GOT3 (cell line): ENCODE data around the gene TMEM145.
"Not testable (repeated sequence)": the region's sequence is repeated elsewhere in the genome, so short reads cannot be mapped to it uniquely, and the experiment has no call there.

Source experiments
- DNase-seq: peaks from one replicate; lab custom pipeline; 2025; ENCODE audit warnings: mixed read lengths; lab: John Stamatoyannopoulos, UW

TMEM145 gene

DNA sequence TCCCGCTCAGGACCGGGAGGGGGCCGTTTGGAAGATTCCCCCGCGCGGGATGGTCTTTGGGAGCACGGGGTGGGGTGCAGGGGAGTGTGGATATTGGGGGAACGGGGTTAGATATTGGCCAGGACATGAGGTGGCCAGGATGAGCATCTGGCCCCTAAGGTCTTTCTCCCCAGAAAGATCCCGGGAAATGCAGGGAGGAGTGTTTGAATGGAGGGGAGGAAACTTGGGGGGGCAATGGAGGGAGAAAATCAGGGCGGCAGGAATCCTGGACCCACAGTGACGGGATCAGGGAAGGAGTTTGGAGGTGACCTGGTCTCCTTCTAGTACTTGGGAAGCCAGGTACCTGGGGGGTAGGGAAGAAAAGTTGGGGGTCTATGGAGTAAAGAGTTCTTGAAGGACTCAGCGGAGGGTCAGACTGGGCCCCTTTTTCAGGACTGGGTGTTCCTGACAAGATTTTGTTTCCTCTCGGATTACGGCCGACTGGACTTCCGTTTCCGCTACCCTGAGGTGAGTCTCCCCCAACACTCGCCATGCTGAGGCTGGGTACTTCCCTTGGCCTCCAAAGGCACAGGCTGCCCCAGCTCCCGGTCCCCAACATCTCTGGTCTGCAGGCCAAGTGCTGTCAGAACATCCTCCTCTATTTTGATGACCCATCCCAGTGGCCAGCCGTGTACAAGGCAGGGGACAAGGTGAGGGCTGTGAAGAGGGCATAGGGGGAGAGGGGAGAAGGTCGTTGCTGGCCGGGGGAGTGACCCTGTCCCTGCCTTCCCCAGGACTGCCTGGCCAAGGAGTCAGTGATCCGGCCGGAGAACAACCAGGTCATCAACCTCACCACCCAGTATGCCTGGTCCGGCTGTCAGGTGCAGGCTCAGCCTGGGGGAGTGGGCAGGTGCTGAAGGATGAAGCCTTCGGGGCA lies 989 bp downstream of the TMEM145 start:
- no peak for DNase-seq

DNA sequence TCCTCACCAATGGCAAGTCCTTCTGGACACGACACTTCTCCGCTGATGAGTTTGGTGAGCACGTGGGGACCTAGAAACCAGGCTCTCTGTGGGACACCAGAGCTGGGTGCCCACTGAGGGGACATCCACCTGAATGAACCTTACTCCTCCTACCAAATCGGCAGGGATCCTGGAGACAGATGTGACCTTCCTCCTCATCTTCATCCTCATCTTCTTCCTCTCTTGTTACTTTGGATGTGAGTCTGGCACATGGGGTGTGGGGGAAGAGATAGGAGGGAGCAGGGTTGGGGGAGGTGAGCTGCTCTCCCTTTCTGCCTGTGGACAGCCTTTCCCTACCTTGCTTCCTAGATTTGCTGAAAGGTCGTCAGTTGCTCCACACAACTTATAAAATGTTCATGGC lies 1.9 kb downstream of the TMEM145 start:
- no peak for DNase-seq

DNA sequence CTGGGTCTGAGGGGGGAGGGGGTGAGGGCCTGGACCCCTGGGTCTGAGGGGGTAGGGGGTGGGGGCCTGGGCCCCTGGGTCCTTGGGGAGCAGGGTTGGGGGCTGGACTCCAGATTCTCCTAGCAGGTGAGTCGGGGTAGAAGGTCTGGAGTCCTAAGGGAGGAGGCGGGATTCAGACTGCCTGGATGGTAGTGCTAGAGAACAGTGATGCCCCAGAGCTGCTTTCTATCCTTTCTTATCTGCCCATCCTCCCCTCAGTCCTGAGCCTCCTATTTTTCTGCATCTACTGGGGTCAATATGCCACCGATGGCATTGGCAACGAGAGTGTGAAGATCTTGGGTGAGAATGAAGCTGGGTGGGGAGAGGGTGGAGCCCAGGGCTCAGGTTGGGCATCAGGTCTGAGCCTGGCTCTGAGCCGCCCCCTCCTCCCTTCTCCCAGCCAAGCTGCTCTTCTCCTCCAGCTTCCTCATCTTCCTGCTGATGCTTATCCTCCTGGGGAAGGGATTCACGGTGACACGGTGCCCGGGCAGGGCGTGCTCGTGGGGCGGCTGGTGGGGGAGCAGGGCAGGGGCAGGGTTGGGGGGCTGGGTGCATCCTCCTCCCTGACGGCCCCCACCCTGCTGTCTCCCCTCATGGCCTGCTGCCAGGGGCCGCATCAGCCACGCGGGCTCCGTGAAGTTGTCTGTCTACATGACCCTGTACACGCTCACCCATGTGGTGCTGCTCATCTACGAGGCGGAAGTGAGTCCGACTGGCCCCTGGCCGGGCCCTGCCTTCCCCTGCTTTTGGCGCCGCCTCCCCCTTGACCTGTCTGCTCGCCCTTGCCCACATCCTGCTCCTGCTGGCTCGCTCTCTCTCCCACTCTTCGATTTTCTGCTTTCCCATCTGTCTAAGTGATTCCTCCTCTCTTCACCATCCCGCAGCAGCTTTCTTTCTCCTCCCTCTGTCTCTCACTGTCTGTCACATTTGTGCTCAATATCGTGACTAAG lies 3.4 kb downstream of the TMEM145 start:
- DNase-seq, result no peak

DNA sequence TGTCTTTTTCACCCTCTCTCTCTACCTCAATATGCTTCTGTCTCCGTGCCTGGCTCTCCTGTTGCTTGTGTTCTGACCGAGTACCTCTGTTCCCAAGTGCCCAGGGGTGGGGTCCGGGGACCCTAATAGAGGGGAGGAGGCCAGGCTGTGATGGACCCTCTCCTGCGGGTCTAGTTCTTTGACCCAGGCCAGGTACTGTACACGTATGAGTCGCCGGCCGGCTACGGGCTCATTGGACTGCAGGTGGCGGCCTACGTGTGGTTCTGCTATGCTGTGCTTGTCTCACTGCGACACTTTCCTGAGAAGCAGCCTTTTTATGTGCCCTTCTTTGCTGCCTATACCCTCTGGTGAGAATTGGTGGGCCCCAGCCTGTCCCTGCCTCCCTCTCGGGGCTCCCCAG lies 4.4 kb downstream of the TMEM145 start:
- DNase-seq, result no peak

DNA sequence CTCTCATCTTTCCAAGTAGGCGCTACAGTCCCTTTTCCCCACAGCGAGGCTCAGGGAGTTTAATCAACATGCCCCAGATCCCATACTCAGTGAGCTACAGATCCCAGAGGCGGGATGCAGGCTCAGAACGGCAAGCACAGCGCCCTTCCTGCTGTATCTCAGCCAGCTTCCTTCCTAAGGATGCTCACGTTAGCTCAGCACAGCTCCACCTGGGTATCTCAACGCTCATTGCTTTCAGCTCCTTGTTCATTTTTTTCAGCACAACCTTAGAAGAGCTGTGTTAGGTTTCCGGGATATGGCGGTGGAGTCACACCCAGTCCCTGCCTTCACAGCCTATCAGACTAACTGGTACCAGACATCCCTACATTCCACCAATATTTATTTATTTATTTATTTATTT lies 9.2 kb downstream of the TMEM145 start:
- no peak for DNase-seq

DNA sequence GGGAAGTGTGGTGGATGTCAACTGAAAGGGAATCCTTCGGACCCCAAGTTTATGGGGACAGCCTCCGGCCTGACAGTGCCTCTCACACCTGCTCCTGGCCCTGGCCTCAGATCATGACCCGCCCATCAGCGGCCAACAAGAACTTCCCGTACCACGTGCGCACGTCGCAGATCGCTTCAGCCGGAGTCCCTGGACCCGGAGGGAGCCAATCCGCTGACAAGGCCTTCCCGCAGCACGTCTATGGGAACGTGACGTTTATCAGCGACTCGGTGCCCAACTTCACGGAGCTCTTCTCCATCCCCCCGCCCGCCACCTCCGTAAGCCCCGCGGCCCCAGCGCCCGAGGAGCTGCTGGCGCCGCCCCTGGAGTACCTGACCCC lies 10.4 kb downstream of the TMEM145 start:
- DNase-seq, result no peak

DNA sequence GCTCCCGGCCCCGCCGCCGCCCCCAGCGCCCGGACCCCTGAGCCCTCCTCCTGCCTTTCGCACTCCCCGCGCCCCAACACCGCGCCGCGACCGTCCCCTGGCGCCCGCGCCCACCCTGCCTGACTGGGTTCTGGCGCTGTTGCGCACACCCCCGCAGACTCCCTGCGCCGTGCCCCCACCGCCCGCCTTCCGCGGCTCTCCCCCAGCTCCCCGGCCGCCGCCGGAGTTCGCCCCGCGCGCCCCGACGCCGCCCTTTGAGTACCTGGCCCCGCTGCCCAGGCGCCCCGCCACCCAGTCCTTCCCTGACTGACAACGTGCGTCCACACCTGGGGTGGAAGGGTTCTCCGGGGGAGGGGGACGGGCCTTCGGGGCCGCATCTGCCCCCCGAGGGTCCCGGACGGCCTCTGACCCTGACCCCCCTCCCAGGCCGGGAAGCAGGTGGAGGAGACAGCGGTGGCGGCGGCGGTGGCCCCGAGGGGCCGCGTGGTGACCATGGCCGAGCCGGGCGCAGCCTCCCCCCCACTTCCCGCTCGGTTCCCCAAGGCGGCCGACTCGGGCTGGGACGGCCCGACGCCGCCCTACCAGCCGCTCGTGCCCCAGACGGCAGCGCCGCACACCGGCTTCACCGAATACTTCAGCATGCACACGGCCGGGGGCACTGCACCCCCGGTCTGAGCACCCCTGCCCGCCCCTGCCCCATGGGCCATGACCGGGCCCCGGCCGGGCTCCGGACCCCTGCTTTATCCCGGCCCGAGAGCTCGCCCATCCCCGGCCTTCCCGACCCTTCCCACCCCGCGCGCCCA lies 10.9 kb downstream of the TMEM145 start:
- DNase-seq, result no peak

DNA sequence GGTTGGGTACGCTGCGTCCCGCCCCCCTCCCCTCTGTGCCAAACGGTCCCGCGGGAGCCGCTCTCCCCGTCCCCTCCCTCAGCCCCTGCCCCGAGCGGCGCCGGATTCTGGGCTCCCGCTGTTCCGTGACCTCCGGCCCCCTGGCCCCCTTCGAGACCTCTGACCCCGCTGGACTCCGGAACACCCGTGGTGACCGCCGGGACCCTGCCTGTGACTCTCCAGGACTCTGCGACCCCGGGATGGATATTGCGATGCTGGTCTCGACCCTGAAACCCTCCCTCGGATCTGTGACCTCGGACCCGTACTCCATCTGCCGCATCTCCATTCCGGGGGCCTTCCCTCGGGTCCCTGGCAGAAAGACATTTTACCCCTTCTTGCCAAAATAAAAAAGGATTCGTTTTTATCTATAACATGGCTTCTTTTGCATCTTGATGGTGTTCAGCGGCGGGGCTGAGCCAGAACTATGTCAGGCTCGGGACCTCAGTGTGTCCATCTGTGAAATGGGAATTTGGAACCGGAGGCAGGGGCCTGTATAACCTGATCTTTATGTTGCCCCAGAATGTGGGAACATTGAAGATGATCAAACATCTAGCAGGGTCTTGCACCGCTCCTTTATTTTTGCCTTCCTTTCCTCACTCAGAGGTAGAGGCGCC lies 11.7 kb downstream of the TMEM145 start:
- DNase-seq, result no peak

DNA sequence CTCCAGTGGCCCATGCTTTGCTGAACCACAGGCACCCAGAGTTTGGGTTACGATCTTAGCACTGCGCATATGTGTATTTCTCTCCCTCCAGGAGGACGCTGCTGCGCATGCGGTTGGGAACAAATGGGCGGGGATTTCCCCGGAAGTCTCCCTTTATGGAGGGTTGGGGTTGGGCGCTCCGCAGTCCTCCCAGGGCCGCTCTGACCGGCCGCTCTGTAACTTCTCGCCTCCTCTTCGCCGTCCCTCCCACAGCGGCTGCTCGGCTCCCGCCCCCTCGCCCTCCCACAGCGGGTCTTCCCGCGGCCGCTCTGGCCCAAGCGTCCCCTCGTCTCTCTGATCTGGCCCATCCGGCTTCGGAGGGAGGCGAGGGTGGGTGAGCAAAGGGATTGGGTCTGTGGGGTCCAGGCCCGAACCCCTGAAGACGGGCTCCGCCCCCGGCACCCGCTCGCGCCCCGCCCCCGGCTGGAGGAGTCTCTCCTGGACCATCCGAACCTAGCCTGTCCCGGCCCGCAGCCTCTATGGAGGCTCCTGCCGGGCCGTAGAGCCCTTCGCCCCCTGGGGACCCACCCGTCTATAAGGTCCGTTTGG lies 12.3 kb downstream of the TMEM145 start, which contains the start of gene MEGF8:
TSS of gene MEGF8 (plus strand) at position 328 of the 588 bp plus-strand sequence. CDS start 609 bp downstream, outside the sequence.
- DNase-seq, result peak; percentile 90

DNA sequence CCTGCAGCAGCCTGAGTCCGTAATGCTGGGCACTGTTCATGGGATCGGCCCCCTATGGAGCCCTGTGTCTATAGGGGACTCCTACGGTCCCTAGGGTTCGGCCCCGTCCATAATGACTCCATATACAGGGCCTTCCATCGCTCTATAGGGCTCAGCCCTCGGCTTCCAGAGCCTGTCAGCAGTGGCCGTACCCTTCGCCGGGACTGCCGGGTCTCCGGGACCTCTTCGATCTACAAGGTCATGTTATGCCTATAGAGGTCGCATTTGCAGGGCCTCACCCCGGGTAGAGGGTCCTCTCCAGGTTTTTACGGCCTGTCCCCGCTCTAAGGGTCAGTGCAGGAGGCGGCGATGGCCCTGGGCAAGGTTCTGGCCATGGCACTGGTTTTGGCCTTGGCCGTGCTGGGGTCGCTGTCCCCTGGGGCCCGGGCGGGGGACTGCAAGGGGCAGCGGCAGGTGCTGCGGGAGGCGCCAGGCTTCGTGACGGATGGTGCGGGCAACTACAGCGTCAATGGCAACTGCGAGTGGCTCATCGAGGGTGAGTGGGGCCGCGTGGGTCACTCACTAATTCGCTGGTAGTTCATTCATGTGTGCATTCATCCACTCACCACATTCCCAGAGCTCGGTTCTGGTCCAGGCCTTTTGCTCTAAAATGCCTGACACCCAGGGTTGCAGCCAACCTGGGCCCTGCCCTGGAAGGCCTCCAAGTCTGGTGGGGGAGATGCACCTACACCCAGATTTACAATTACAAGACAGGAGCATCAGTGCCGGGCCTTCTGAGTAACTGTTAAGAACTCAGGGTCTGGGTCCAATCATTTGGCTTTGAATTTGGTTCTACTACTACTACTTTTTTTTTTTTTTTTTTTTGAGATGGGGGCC lies 13.0 kb downstream of the TMEM145 start:
- no peak for DNase-seq

DNA sequence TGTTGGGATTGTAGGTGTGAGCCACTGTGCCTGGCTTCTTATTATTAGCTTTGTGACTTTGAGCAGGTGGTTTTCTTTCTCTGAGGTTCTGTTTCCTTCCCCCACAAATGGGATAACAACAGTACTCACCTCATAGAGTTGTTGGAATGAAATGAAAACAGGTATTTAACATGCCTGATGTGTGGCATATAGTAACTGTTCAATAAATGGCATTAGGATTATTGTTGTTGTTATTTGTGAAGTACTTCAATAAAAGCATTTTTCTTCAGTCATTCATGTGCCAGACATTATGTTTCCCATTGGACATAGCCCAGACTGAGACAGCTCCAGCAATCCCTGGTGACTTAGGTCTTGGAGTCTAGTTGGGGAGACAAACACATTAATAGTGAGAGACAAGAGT lies 13.9 kb downstream of the TMEM145 start:
- no peak for DNase-seq

GRCh38 chr19:42327381-42327780 lies 14.3 kb downstream of the TMEM145 start:
- DNase-seq, result no peak

DNA sequence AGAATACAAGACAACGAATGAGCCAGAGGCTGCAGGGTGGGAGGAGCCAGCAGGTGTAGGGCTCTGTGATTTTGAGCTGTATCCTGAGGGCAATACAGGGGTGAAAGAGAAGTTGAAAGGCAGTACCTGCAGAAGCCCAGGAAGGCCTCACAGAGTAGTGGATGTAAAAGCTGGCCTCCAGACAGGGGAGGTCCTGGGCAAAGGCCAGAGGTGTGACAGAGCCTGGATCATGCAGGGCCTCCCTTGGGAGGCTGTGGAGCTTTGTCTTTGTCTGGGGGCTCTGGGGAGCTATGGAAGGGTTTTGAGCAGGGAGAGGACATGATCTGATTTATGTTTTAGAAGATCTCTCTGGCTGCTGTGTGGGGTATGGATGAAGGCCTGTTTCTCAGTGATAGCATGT lies 15.0 kb downstream of the TMEM145 start:
- no peak for DNase-seq

DNA sequence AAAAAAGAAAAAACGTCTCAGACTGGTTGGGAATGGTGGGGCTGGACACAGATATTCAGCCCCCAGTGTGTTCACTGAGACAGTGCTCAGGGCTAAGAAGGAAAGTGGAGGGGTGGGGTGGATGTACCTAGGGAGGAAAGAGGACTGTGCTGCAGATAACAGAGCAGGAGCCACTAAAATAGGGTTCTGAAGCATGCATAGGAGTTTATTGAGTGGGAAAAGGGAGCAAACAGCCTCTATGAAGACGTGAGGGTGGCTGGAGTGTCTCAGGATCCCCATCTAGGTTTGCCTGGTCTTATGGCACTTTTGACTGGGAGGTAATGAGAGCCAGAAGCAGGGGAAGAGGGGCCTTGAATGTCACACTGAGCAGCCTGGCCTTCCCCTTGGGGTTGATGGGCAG lies 15.7 kb downstream of the TMEM145 start:
- DNase-seq, result no peak

- DNase-seq, result no peak
Observed at GRCh38 chr19:42330241-42330711, 17.2 kb downstream of the TMEM145 start.

DNA sequence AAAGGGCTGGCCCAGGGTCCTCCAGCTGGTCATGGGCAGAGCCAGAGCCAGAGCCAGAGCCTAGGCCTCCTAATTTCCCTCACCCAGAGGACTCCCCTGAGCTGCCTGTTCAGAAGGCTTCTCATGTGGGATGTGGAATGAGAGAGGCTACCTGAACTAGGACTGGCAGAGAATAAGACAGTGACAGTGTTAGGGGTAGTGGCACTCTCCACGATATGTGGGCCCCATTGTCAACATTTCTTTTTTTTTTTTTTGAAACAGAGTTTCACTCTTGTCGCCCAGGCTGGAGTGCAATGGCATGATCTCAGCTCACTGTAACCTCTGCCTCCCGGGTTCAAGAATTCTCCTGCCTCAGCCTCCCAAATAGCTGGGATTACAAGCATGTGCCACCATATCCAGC lies 18.2 kb downstream of the TMEM145 start:
- not testable (repeated sequence) for DNase-seq

GRCh38 chr19:42332059-42332458 lies 18.9 kb downstream of the TMEM145 start:
- DNase-seq, result no peak

DNA sequence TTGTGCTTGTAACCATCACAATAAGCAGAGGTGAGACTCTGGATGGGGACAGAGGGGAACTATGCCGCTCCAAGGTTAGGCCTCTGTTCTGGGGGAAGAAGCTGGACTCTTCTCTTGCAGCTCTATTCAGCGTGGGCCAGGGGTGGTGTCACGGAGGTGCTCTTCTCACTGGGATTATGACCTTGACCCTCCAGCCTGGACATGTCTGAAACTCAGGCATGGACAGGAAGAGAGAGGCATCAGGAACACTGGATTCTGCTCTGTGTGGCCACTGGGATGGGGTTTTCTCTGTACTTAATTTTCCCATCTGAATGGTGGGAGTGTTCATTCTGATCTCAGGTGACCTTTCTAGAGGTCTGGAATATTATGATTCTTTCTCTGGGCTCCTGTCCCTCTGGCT lies 19.9 kb downstream of the TMEM145 start:
- no peak for DNase-seq

DNA sequence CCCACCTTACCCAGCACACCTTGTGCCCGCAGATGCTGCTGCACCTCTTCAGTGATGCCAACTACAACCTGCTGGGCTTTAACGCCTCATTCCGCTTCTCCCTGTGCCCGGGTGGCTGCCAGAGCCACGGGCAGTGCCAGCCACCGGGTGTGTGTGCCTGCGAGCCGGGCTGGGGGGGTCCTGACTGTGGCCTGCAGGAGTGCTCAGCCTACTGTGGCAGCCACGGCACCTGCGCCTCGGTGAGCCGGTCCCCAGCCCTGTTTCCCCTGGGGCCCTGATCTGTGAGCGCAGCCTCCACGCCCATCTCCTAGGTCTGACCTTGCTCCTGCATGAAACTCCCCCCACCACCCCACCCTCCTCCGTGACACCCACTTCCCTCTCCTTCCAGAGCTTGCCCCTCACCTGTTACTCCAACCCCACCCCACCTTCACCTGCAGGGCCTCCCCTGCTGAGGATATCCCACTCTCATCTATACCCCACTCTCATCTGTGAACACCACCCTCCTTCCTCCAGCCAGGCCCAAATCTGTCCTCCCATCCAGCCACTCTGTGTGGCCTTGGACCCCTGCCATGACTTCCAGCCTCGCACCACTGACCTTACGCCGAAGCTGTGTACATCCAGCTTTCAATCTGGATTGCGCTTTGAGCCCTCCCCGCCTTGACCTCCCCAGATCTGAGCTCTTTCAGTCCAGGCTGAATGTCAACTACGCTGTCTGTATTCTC lies 21.0 kb downstream of the TMEM145 start:
- DNase-seq, result no peak
